ENCODE results near the gene NCOA1.

- no peak for TF ChIP-seq POLR2AphosphoS5 (IDR thresholded peaks at IDR 0.05; ENCODE audit: low read depth, low read length)
- TF ChIP-seq POLR2A (IDR thresholded peaks at IDR 0.05; ENCODE audit: low read depth, low read length) = no peak
- TF ChIP-seq TAF1 (IDR thresholded peaks at IDR 0.05; ENCODE audit: low read depth, low read length) = no peak
- no peak for TF ChIP-seq POU2F2 (IDR thresholded peaks at IDR 0.05; ENCODE audit: low read depth, low read length)
- no peak for TF ChIP-seq SPI1 (IDR thresholded peaks at IDR 0.05; ENCODE audit: low read depth, low read length)
These were observed 243.7 kb downstream of the NCOA1 start for GRCh38 chr2:24734741-24735140.

Data from GM12891 (cell line).